Ishikawa (cell line): ENCODE data around the gene BLOC1S3.

ENCODE experiments used
- CEBPB ChIP-seq: IDR thresholded peaks from 2 replicates; pipeline ENCODE4 v1.6.1; 2012
- CREB1 ChIP-seq: IDR thresholded peaks from 2 replicates; pipeline ENCODE4 v1.6.1; 2012; ENCODE audit warnings: low read depth
- EGR1 ChIP-seq: IDR thresholded peaks from 2 replicates; pipeline ENCODE4 v1.6.1; 2012
- EP300 ChIP-seq: IDR thresholded peaks from 2 replicates; pipeline ENCODE4 v1.6.1; 2012; ENCODE audit warnings: borderline replicate concordance
- FOXM1 ChIP-seq: IDR thresholded peaks from 2 replicates; pipeline ENCODE4 v1.6.1; 2012; ENCODE audit warnings: low read depth, borderline replicate concordance
- NFIC ChIP-seq: IDR thresholded peaks from 2 replicates; pipeline ENCODE4 v1.6.1; 2012
- RAD21 ChIP-seq: IDR thresholded peaks from 2 replicates; pipeline ENCODE4 v1.6.1; 2012; ENCODE audit warnings: low read depth
- TAF1 ChIP-seq: IDR thresholded peaks from 2 replicates; pipeline ENCODE4 v1.6.1; 2012; ENCODE audit warnings: low read depth, mild to moderate bottlenecking
- TCF12 ChIP-seq: IDR thresholded peaks from 2 replicates; pipeline ENCODE4 v1.6.1; 2012; ENCODE audit warnings: low read depth
- TEAD4 ChIP-seq: IDR thresholded peaks from 2 replicates; pipeline ENCODE4 v1.6.1; 2012
- YY1 ChIP-seq: IDR thresholded peaks from 2 replicates; pipeline ENCODE4 v1.6.1; 2012; ENCODE audit warnings: low read depth
- ZBTB7A ChIP-seq: IDR thresholded peaks from 2 replicates; pipeline ENCODE4 v1.6.1; 2012; ENCODE audit warnings: low read depth
- TF ChIP-seq, protein P1 (sequence below): IDR thresholded peaks from 2 replicates; pipeline ENCODE4 v1.6.1; 2012
- TF ChIP-seq, protein P2 (sequence below): IDR thresholded peaks from 2 replicates; pipeline ENCODE4 v1.6.1; 2012
- TF ChIP-seq, protein P3 (sequence below): IDR thresholded peaks from 2 replicates; pipeline ENCODE4 v1.6.1; 2012; ENCODE audit warnings: low read depth, mild to moderate bottlenecking

BLOC1S3 gene

DNA sequence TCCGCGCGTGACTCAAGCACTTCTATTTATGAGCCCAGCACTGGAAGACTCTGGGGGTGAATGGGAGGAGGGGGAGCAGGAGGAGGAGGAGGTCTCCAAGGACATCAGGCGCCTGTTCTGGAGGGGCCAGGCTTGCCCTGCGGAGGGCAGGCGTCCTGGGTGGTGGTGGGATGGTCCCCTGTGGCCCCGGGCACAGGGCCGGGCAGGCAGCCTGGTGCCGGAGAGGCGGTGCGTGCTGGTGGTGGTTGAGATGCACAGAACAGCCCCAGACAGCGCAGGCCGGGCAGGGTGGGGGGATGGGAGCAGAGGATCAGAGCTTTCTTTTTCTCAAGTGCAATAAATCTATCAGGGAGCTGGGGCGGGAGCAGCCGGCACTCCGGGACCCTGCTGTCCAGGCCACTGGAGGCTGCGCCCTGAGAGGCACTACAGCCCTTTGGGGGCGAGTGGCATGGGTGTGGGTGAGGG is 31.8 kb upstream of the BLOC1S3 start:
- TF ChIP-seq NFIC (no peak), TAF1 (no peak), EGR1 (no peak), CEBPB (no peak), TCF12 (no peak), RAD21 (no peak), FOXM1 (no peak), TEAD4 (no peak), EP300 (no peak), CREB1 (no peak), ZBTB7A (no peak), YY1 (no peak)
- TF ChIP-seq, protein P1, sequence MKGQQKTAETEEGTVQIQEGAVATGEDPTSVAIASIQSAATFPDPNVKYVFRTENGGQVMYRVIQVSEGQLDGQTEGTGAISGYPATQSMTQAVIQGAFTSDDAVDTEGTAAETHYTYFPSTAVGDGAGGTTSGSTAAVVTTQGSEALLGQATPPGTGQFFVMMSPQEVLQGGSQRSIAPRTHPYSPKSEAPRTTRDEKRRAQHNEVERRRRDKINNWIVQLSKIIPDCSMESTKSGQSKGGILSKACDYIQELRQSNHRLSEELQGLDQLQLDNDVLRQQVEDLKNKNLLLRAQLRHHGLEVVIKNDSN, result no peak
- TF ChIP-seq, protein P2, sequence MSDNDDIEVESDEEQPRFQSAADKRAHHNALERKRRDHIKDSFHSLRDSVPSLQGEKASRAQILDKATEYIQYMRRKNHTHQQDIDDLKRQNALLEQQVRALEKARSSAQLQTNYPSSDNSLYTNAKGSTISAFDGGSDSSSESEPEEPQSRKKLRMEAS, result no peak
- TF ChIP-seq, protein P3, sequence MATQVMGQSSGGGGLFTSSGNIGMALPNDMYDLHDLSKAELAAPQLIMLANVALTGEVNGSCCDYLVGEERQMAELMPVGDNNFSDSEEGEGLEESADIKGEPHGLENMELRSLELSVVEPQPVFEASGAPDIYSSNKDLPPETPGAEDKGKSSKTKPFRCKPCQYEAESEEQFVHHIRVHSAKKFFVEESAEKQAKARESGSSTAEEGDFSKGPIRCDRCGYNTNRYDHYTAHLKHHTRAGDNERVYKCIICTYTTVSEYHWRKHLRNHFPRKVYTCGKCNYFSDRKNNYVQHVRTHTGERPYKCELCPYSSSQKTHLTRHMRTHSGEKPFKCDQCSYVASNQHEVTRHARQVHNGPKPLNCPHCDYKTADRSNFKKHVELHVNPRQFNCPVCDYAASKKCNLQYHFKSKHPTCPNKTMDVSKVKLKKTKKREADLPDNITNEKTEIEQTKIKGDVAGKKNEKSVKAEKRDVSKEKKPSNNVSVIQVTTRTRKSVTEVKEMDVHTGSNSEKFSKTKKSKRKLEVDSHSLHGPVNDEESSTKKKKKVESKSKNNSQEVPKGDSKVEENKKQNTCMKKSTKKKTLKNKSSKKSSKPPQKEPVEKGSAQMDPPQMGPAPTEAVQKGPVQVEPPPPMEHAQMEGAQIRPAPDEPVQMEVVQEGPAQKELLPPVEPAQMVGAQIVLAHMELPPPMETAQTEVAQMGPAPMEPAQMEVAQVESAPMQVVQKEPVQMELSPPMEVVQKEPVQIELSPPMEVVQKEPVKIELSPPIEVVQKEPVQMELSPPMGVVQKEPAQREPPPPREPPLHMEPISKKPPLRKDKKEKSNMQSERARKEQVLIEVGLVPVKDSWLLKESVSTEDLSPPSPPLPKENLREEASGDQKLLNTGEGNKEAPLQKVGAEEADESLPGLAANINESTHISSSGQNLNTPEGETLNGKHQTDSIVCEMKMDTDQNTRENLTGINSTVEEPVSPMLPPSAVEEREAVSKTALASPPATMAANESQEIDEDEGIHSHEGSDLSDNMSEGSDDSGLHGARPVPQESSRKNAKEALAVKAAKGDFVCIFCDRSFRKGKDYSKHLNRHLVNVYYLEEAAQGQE, result no peak

DNA sequence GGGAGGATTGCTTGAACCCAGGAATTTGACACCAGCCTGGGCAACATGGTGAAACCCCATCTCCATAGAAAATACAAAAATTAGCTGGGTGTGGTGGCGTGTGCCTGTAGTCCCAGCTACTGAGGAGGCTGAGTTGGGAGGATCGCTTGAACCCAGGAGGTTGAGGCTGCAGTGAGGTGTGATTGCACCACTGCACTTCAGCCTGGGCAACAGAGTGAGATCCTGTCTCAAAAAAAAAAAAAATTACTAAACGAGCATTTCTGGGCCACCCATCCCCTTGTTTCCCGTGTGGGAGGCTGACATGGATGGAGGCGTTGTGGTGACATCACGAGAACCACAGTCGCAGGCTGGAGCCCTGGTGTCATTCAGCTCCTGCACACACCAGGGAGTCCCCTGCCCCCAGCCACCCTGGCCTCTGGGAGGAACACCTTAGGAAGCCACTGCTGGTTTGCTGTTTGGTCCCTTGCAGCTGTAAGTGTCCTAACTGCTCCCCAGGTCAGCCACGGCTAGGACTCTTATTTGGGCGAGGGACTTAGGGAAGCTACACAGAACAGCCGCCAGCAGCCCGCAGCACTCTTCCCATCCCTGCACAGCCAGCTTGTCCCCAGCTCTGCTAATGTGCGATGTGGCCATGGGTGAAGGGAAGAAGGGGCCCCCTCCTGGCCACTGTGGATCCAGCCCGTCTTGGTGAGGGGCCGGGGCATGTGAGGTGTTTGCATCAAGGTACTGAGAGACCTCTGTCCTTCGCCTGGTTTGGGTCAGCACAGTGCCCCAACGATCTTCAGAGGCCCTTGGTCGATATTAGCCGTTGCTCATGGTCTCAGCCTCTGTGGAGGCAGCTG is 30.5 kb upstream of the BLOC1S3 start:
- TF ChIP-seq EP300 (no peak), ZBTB7A (no peak), FOXM1 (no peak), CEBPB (no peak), TEAD4 (no peak), TCF12 (no peak), NFIC (no peak), EGR1 (no peak), TAF1 (no peak), CREB1 (no peak), RAD21 (no peak)
- TF ChIP-seq, protein P3, result no peak
- TF ChIP-seq, protein P1, result no peak

DNA sequence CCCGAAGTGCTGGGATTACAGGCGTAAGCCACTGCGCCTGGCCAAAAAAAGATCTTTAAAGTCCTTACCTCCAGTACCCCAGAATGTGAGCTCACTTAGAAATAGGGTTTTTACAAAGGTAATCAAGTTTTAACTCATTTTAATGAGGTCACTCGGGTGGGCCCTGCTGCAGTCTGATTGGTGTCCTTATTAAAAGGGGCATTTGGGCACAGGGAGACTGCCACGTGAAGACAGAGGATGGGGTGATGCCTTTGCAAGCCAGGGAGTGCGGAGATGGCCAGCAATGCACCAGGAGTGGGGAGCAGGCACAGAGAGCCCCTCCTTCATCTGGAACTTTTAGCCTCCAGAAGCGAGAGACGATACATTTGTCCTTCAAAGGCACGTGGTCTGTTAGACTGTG is 29.5 kb upstream of the BLOC1S3 start:
- TF ChIP-seq EP300, result no peak
- no peak for TF ChIP-seq YY1
- TF ChIP-seq ZBTB7A, result no peak
- TF ChIP-seq EGR1, result no peak
- TF ChIP-seq NFIC, result no peak
- TF ChIP-seq, protein P1, result no peak
- TF ChIP-seq RAD21, result no peak
- TF ChIP-seq TCF12, result no peak
- TF ChIP-seq TAF1, result no peak
- no peak for TF ChIP-seq TEAD4
- TF ChIP-seq, protein P2, result no peak
- no peak for TF ChIP-seq FOXM1
- no peak for TF ChIP-seq CREB1
- TF ChIP-seq, protein P3, result no peak
